Psoas muscle (tissue), 8 donors: Measurements from ENCODE around the gene TOR4A. TPM values are rescaled to one million over a fixed set of nuclear protein-coding genes. Genes with fewer than 3 reads are reported as not detected.
"Not testable (repeated sequence)": the region's sequence is repeated elsewhere in the genome, so short reads cannot be mapped to it uniquely, and the experiment has no call there.

Experiments
- ATAC-seq, 4 donors: fragments of 200-7000 bp; cut with Tn5 transposase; one replicate each; pipeline ENCODE4 v1.9.1; 2020; ENCODE audit warnings: moderate library complexity in 3 of 4, mild to moderate bottlenecking in 2 of 4
- DNase-seq, 2 donors: peaks; one replicate each; pipeline ENCODE4 v3.0.0-alpha.2; 2020
- H3K27ac ChIP-seq: fragments of 200-600 bp; one replicate; pipeline ENCODE4 v1.8.0; 2022
- H3K27me3 ChIP-seq, 3 donors: fragments of 200-600 bp in 1 of 3; one replicate each; pipeline versions ENCODE4 v1.6.1 to v1.8.0; 2013 to 2022; ENCODE audit warnings: low read length in 2 of 3, mild to moderate bottlenecking in 2 of 3, moderate library complexity in 1 of 3; ENCODE audit not compliant: insufficient read depth in 3 of 3
- H3K36me3 ChIP-seq, 2 donors: fragments of 200-600 bp in 1 of 2; one replicate each; pipeline versions ENCODE4 v1.6.1 to v1.8.0; 2013 to 2022; ENCODE audit warnings: low read depth in 1 of 2, mild to moderate bottlenecking in 1 of 2, moderate library complexity in 1 of 2; ENCODE audit not compliant: insufficient read depth in 1 of 2
- H3K4me1 ChIP-seq: fragments of 200-600 bp; one replicate; pipeline ENCODE4 v1.8.0; 2022
- H3K4me3 ChIP-seq: fragments of 200-600 bp; one replicate; pipeline ENCODE4 v1.8.0; 2022; ENCODE audit warnings: mild to moderate bottlenecking
- H3K9me3 ChIP-seq: fragments of 200-600 bp; one replicate; pipeline ENCODE4 v1.8.0; 2022
- WGBS, 3 donors: extraction: QIAGEN DNeasy Blood & Tissue Kit; methylation state at CpG; one replicate each; pipeline versions ENCODE4 v1.1.6 to v1.1.7; 2013; 5-methylcytosine and 5-hydroxymethylcytosine counted together
- intact Hi-C, 2 donors: fragments of 100-400 bp; cut with DNase I; formaldehyde crosslinking; loops; one replicate each; pipeline versions ENCODE4 v1.11.0 to v1.14.2; 2022
- polyA plus RNA-seq, 3 donors: library from polyadenylated mRNA; stranded (reverse); fragments of 200-250 nt; gene quantifications; one replicate each; pipeline ENCODE4 v1.2.3, GENCODE V29; 2013
- total RNA-seq, 4 donors: library from RNA; stranded (reverse); fragmentation: NEBNext Ultra II Directional in 2 of 4; extraction: Animal tissue kit (Norgen Biotek cat#: 25700) in 2 of 4; gene quantifications; one replicate each; pipeline versions ENCODE4 v1.2.1 to v1.2.4, GENCODE V29; 2021 to 2023
- TF ChIP-seq, protein P1 (sequence below): fragments of 200-600 bp; IDR thresholded peaks from one replicate; pipeline ENCODE4 v1.8.0; 2022; ENCODE audit warnings: antibody characterized with exemption
- donor health status: healthy with polysubstance abuse.
- donor health status: DM: no; HTN: no; CAD: no; lungs with moderate emphysema.
- donor health status: Bipolar disorder and iron deficiency.
- donor health status: healthy.
- donor health status: DM: yes; HTN: yes; CAD: no.
- donor health status: DM: no; HTN: no; CAD: no.
- donor health status: DM: no; HTN: no; CAD: no.
- donor health status: DM: yes; HTN: yes; CAD: no.

Gene TOR4A
- total and polyA plus RNA-seq, 7 donors, result 0.77 to 2.3 (median 2.1) TPM

- Histone ChIP-seq H3K4me1 (peaks cover 37% of the 10 kb centered on the region), H3K9me3 (no peaks in the 10 kb centered on the region), H3K27me3 (peaks cover 0 to 15% (median 0%) of the 10 kb centered on the region in 3 donors), H3K4me3 (peak overlapping the region; percentile 59), H3K36me3 (no peaks in the 10 kb centered on the region), H3K27ac (no peak overlapping the region)
- intact Hi-C loops, result no loop called here
- TF ChIP-seq, protein P1, sequence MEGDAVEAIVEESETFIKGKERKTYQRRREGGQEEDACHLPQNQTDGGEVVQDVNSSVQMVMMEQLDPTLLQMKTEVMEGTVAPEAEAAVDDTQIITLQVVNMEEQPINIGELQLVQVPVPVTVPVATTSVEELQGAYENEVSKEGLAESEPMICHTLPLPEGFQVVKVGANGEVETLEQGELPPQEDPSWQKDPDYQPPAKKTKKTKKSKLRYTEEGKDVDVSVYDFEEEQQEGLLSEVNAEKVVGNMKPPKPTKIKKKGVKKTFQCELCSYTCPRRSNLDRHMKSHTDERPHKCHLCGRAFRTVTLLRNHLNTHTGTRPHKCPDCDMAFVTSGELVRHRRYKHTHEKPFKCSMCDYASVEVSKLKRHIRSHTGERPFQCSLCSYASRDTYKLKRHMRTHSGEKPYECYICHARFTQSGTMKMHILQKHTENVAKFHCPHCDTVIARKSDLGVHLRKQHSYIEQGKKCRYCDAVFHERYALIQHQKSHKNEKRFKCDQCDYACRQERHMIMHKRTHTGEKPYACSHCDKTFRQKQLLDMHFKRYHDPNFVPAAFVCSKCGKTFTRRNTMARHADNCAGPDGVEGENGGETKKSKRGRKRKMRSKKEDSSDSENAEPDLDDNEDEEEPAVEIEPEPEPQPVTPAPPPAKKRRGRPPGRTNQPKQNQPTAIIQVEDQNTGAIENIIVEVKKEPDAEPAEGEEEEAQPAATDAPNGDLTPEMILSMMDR, result no peak
- WGBS, 3 donors, result 63 to 71% (median 66%) methylated on average over 26 to 35 of the region's 35 CpGs
- ATAC-seq (no peak), DNase-seq (no peak)
Measured at GRCh38 chr9:137235424-137236237, 41.9 kb upstream of the TOR4A start.

- TF ChIP-seq, protein P1, result peak; percentile 91
- intact Hi-C loops, result no loop called here
- H3K9me3 ChIP-seq, result no peaks in the 10 kb centered on the region
- H3K4me1 ChIP-seq, result peaks cover 37% of the 10 kb centered on the region
- peaks cover 0 to 13% (median 0%) of the 10 kb centered on the region in 3 donors for H3K27me3 ChIP-seq
- 8 to 10% (median 10%) methylated on average over 21 to 31 of the region's 31 CpGs for WGBS, 3 donors
- peak overlapping the region; percentile 59 for H3K4me3 ChIP-seq
- H3K27ac ChIP-seq, result peak overlapping the region; percentile 85
- peak; percentile 58 to 77 (median 68) for ATAC-seq
- H3K36me3 ChIP-seq, result no peaks in the 10 kb centered on the region
- DNase-seq, result peak; percentile 87 to 94
Measured at GRCh38 chr9:137236238-137236935, 41.1 kb upstream of the TOR4A start.

- TF ChIP-seq, protein P1, result no peak
- intact Hi-C loops, result no loop called here
- ATAC-seq, result peak in 1 of 4 donors; percentile 3
- no peaks in the 10 kb centered on the region for H3K9me3 ChIP-seq
- peak overlapping the region; percentile 85 for H3K27ac ChIP-seq
- peaks cover 0 to 2% of the 10 kb centered on the region in 2 donors for H3K36me3 ChIP-seq
- no peak for DNase-seq
- peaks cover 37% of the 10 kb centered on the region for H3K4me1 ChIP-seq
- 25 to 26% (median 26%) methylated on average over 11 of the region's 11 CpGs for whole genome bisulfite sequencing, 3 donors
- H3K27me3 ChIP-seq, result peaks cover 0 to 8% (median 0%) of the 10 kb centered on the region in 3 donors
- peak overlapping the region; percentile 59 for H3K4me3 ChIP-seq
Measured at GRCh38 chr9:137236936-137237421, 40.5 kb upstream of the TOR4A start.

GRCh38 chr9:137237759-137238726 is 39.5 kb upstream of the TOR4A start:
- peak overlapping the region; percentile 85 for H3K27ac ChIP-seq
- 35 to 46% (median 42%) methylated on average over 10 to 13 of the region's 13 CpGs for WGBS, 3 donors
- H3K9me3 ChIP-seq, result no peaks in the 10 kb centered on the region
- TF ChIP-seq, protein P1, result no peak
- DNase-seq (peak in 1 of 2 donors; percentile 68), ATAC-seq (peak in 1 of 4 donors; percentile 57)
- H3K4me3 ChIP-seq, result no peak overlapping the region
- H3K27me3 ChIP-seq, result peaks cover 0 to 7% (median 0%) of the 10 kb centered on the region in 3 donors
- H3K36me3 ChIP-seq, result peaks cover 0 to 13% of the 10 kb centered on the region in 2 donors
- intact Hi-C loops, result no loop called here
- peaks cover 47% of the 10 kb centered on the region for H3K4me1 ChIP-seq

GRCh38 chr9:137239541-137240200 is 37.9 kb upstream of the TOR4A start:
- H3K27ac ChIP-seq, result peak overlapping the region; percentile 98
- H3K27me3 ChIP-seq, intact Hi-C loops, H3K9me3 ChIP-seq, DNase-seq, ATAC-seq: not testable (repeated sequence)
- WGBS, 3 donors, result 50 to 55% (median 52%) methylated on average over 27 of the region's 27 CpGs
- H3K4me1 ChIP-seq, result peaks cover 62% of the 10 kb centered on the region
- H3K36me3 ChIP-seq, result peaks cover 0 to 23% of the 10 kb centered on the region in 2 donors
- peak overlapping the region; percentile 97 for H3K4me3 ChIP-seq
